OCI-LY7 (cell line): ENCODE data around the gene GNAQ. TPM values are rescaled to one million over a fixed set of nuclear protein-coding genes. Genes with fewer than 3 reads are reported as not detected.
"Not testable (repeated sequence)": the region's sequence is repeated elsewhere in the genome, so short reads cannot be mapped to it uniquely, and the experiment has no call there.

Experiments used
- BruUV-seq: library from RNA; stranded (reverse); fragments of 400-500 nt; replicated peaks from 2 replicates; lab custom pipeline; 2021; lab: Mats Ljungman, UMichigan
- CTCF ChIA-PET: fragments of 300-600 bp; sonication (Branson Sonifier 250); formaldehyde crosslinking; loops from one replicate; lab custom pipeline; 2022; ENCODE audit warnings: antibody characterized with exemption; ENCODE audit not compliant: unreplicated experiment; lab: Charles Lee
- POLR2A ChIA-PET: fragments of 300-600 bp; sonication (Branson Sonifier 250); formaldehyde crosslinking; loops from one replicate; lab custom pipeline; 2022; ENCODE audit warnings: antibody characterized with exemption; lab: Charles Lee
- DNase-seq: peaks from one replicate; pipeline ENCODE4 v3.0.0-alpha.2; 2015; ENCODE audit warnings: low spot score
- H2AFZ ChIP-seq: fragments of 200-600 bp; sonication (generic), shearing (Covaris generic); 2 replicates; pipeline ENCODE4 v1.6.1; 2014; ENCODE audit warnings: mild to moderate bottlenecking, antibody characterized with exemption, low read length, moderate library complexity
- H3K27ac ChIP-seq: fragments of 200-600 bp; sonication (generic); 2 replicates; pipeline ENCODE4 v1.5.1; 2014; ENCODE audit warnings: mixed run types, low read depth, mild to moderate bottlenecking, moderate library complexity, low read length, inconsistent platforms; ENCODE audit not compliant: poor library complexity, severe bottlenecking
- H3K36me3 ChIP-seq: fragments of 200-600 bp; sonication (generic); 2 replicates; pipeline ENCODE4 v1.6.1; 2014; ENCODE audit warnings: mild to moderate bottlenecking, antibody characterized with exemption, low read length, moderate library complexity, mixed read lengths; ENCODE audit not compliant: insufficient read depth
- H3K4me1 ChIP-seq: fragments of 200-600 bp; sonication (generic); 2 replicates; pipeline ENCODE4 v1.5.1; 2014; ENCODE audit warnings: mild to moderate bottlenecking, low read length; ENCODE audit not compliant: insufficient read depth, poor library complexity, severe bottlenecking
- H3K4me2 ChIP-seq: fragments of 200-600 bp; sonication (generic); 2 replicates; pipeline ENCODE4 v1.6.1; 2014; ENCODE audit warnings: mild to moderate bottlenecking, low read length
- H3K4me3 ChIP-seq: fragments of 200-600 bp; sonication (generic); 2 replicates; pipeline ENCODE4 v1.5.1; 2014; ENCODE audit warnings: mild to moderate bottlenecking, low read depth, low read length; ENCODE audit not compliant: poor library complexity, severe bottlenecking
- H3K79me2 ChIP-seq: fragments of 200-600 bp; sonication (generic); 2 replicates; pipeline ENCODE4 v1.6.1; 2016; ENCODE audit warnings: low read depth, mild to moderate bottlenecking, low read length, moderate library complexity, mixed read lengths; ENCODE audit not compliant: insufficient read depth
- H3K9me2 ChIP-seq: fragments of 200-600 bp; sonication (generic); 2 replicates; pipeline ENCODE4 v1.6.1; 2016; ENCODE audit warnings: mild to moderate bottlenecking, low read length, mixed read lengths; ENCODE audit not compliant: insufficient read depth
- H3K9me3 ChIP-seq: fragments of 200-600 bp; sonication (generic); 2 replicates; pipeline ENCODE4 v1.6.1; 2014; ENCODE audit warnings: mild to moderate bottlenecking, mixed run types, low read length, mixed read lengths
- H4K20me1 ChIP-seq: fragments of 200-600 bp; sonication (generic); 2 replicates; pipeline ENCODE4 v1.6.1; 2014; ENCODE audit warnings: mild to moderate bottlenecking, antibody characterized with exemption, low read length, moderate library complexity, mixed read lengths; ENCODE audit not compliant: insufficient read depth
- CTCF ChIP-seq: fragments of 200-600 bp; sonication (generic); conservative IDR thresholded peaks from 2 replicates; pipeline ENCODE4 v1.5.1; 2014; ENCODE audit warnings: mild to moderate bottlenecking, antibody characterized with exemption, low read length, moderate library complexity, mixed read lengths
- EZH2phosphoT487 ChIP-seq: fragments of 200-600 bp; sonication (generic); IDR thresholded peaks from 2 replicates; pipeline ENCODE4 v1.6.1; 2018; ENCODE audit warnings: low read depth, borderline replicate concordance, mild to moderate bottlenecking, mixed run types, antibody characterized with exemption, low read length, moderate library complexity, mixed read lengths
- intact Hi-C: fragments of 100-400 bp; cut with micrococcal nuclease; formaldehyde crosslinking; loops from one replicate; pipeline ENCODE4 v1.10.0; 2022; ENCODE audit not compliant: unreplicated experiment
- total RNA-seq, 2 experiments: library from RNA; depleted of rRNA in 1 of 2; stranded (reverse); fragments of >200 nt in 1 of 2; shearing (Covaris generic) in 1 of 2; gene quantifications; 2 replicates each; pipeline ENCODE4 v1.2.3, GENCODE V29; 2014 to 2022

GNAQ gene
- total RNA-seq, 2 experiments from 2014 or later = not detected

- no peak for DNase-seq
- H3K4me3 ChIP-seq = no peak overlapping the region
- no peaks in the 10 kb centered on the region for H3K79me2 ChIP-seq
- ChIA-PET CTCF (no interaction called here), POLR2A (no interaction called here)
- no peak overlapping the region for H3K27ac ChIP-seq
- H3K9me3 ChIP-seq = 0 out of 2 replicates have a peak, but pooled peaks cover 4% of the 10 kb centered on the region
- H3K4me2 ChIP-seq = no peak overlapping the region
- H3K4me1 ChIP-seq = no peaks in the 10 kb centered on the region
- BruUV-seq = no TSS peak
- H4K20me1 ChIP-seq = no peaks in the 10 kb centered on the region
- H3K9me2 ChIP-seq = no peaks in the 10 kb centered on the region
- no peak overlapping the region for H2AFZ ChIP-seq
- intact Hi-C loops = no loop called here
- no peaks in the 10 kb centered on the region for H3K36me3 ChIP-seq
- no peak for TF ChIP-seq CTCF
Observed at GRCh38 chr9:78064075-78064474, 32.5 kb upstream of the GNAQ start.

GRCh38 chr9:78062710-78063109 is 31.1 kb upstream of the GNAQ start:
- Histone ChIP-seq H3K4me2 (no peak overlapping the region), H3K36me3 (no peaks in the 10 kb centered on the region), H4K20me1 (no peaks in the 10 kb centered on the region), H3K9me3 (0 out of 2 replicates have a peak, but pooled peaks cover 4% of the 10 kb centered on the region), H3K79me2 (no peaks in the 10 kb centered on the region), H3K27ac (no peak overlapping the region), H2AFZ (no peak overlapping the region), H3K4me1 (no peaks in the 10 kb centered on the region), H3K9me2 (no peaks in the 10 kb centered on the region), H3K4me3 (no peak overlapping the region)
- ChIA-PET POLR2A (no interaction called here), CTCF (no interaction called here)
- intact Hi-C loops = no loop called here
- DNase-seq = no peak
- no TSS peak for BruUV-seq
- TF ChIP-seq EZH2phosphoT487 (no peak), CTCF (no peak)

DNA sequence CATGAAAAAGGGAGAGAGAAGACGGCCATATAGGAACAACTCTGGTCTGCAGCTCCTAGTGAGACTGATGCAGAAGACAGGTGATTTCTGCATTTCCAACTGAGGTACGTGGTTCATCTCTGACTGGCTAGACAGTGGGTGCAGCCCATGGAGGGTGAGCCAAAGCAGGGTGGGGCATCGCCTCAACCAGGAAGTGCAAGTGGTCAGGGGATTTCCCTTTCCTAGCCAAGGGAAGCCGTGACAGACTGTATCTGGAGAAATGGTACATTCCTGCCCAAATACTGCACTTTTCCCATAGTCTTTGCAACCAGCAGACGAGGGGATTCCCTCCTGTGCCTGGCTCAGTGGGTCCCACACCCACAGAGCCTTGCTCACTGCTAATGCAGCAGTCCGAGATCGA is 22.6 kb upstream of the GNAQ start:
- H4K20me1 ChIP-seq, CTCF ChIA-PET, H3K4me3 ChIP-seq, H3K9me2 ChIP-seq, BruUV-seq, H3K36me3 ChIP-seq, DNase-seq, H3K4me2 ChIP-seq, H3K27ac ChIP-seq, H3K79me2 ChIP-seq, intact Hi-C loops, H3K4me1 ChIP-seq, H3K9me3 ChIP-seq, H2AFZ ChIP-seq: not testable (repeated sequence)
- POLR2A ChIA-PET = interaction anchor here (2.0 kb wide), 1 partner anchor 43 kb away, joined by 4 read pairs; no protein-coding TSS in a partner anchor
